HUDEP-2 (cell line): ENCODE measurements around the gene IL2RA.
"Not testable (repeated sequence)": the region's sequence is repeated elsewhere in the genome, so short reads cannot be mapped to it uniquely, and the experiment has no call there.

Experiments used
- DNase-seq, 76 experiments: peaks; one replicate each; lab custom pipeline; 2025; ENCODE audit not compliant: unreplicated experiment in 76 of 76; lab: John Stamatoyannopoulos, UW

Gene IL2RA

GRCh38 chr10:6062101-6062771 is at the start of gene IL2RA:
Gene IL2RA (minus strand): TSS chr10:6062367. CDS start chr10:6062151, 216 bp downstream.
- DNase-seq, result no peak

DNA sequence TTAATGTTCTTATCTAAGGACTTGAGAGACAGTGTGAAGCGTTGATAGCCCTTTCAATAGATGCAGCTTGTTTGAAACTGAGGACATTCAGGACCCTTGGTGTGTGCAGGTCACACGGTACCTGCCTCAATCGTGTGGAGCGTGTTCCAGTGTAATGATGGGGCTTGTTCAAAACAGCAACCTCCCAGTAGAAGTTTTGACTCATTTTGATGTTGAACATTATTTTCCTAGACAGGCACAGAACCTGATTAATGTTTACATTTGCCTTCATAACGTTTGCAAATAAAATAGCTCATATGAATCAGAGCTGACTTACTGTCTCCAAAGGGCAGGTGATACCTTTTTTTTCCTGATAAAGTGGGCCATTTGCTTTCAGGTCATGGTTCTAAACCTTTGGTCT is 48.0 kb upstream of the IL2RA start:
- no peak for DNase-seq

GRCh38 chr10:6109444-6109775 is 47.2 kb upstream of the IL2RA start:
- DNase-seq, result no peak

GRCh38 chr10:6108631-6109443 is 46.7 kb upstream of the IL2RA start:
- peak in 10 of 76 experiments; percentile 5 to 47 (median 15) for DNase-seq

- no peak for DNase-seq
These were observed 45.9 kb upstream of the IL2RA start for GRCh38 chr10:6108072-6108471.

DNA sequence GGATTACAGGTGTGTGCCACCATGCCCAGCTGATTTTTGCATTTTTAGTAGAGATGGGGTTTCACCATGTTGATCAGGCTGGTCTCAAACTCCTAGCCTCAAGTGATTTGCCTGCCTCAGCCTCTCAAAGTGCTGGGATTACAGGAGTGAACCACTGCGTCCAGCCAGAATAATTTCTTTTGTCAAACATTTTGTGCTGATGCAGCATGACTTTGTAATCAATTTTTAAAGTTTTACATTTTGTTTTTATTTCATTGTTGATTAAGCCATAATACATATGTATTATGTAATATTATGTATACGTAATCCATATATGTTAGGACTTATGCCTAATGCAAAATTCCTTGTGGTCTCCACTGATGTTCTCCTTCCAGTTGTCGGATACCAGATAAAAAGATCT is 45.4 kb upstream of the IL2RA start:
- not testable (repeated sequence) for DNase-seq

DNA sequence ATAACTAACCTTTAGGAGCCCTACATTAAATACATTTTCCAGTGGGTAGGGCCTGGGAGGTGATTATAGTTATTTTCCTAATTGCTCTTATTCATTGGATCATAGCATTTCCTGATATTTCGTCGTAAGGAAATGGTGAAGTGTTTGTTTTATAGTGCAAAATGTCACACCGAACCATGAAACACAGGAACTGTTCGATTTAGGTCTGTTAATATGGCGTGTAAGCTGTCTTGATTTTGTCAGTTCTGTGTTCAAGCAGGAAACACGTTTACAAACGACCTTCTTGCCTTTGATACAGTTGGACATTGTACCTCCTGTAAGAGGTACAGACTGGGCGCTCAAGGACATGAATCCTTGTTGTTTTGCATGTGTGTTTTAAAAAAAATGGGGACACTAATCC is 41.4 kb upstream of the IL2RA start:
- no peak for DNase-seq

- DNase-seq, result no peak
These were observed 40.0 kb upstream of the IL2RA start for GRCh38 chr10:6102128-6102527.

- no peak for DNase-seq
These were observed 39.0 kb upstream of the IL2RA start for GRCh38 chr10:6101181-6101580.

DNA sequence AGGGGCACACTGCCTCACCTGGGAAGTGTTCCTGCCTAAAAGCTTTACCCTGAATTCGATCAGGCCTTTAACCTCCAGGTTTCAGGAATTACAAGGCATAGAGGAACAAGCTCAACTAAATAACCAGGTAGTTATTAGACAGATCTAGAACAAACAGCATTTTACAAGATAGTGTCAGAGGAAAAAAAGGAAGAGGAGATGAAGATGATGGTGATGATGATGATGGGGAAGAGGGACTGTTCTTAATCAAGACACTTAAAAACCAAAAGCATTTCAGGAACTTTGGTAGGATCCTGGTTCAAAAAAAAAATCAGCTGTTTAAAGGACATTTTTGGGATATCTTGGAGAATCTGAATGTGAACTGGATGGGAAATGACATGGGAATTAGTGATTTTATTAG is 38.2 kb upstream of the IL2RA start:
- DNase-seq, result no peak

DNA sequence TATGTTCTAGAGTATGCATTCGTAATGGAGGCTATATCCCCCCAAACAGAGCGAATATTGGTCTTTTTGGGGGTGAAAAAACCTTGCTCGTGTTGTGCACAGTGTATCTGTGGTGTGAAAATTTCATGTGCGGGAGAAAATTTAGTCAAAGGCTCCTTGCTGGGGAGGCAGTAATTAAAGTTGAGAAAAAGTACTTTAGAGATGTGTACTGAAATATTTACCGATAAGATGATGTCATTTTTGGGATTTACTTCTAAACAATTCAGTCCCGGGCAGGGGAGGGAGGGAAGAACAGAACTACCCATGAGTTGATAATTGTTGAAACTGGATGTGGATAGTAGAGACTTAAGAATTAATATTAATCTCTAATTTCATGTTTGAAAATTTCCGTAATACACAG is 36.0 kb upstream of the IL2RA start:
- DNase-seq, result no peak

- no peak for DNase-seq
These were observed 34.9 kb upstream of the IL2RA start for GRCh38 chr10:6097063-6097462.

DNA sequence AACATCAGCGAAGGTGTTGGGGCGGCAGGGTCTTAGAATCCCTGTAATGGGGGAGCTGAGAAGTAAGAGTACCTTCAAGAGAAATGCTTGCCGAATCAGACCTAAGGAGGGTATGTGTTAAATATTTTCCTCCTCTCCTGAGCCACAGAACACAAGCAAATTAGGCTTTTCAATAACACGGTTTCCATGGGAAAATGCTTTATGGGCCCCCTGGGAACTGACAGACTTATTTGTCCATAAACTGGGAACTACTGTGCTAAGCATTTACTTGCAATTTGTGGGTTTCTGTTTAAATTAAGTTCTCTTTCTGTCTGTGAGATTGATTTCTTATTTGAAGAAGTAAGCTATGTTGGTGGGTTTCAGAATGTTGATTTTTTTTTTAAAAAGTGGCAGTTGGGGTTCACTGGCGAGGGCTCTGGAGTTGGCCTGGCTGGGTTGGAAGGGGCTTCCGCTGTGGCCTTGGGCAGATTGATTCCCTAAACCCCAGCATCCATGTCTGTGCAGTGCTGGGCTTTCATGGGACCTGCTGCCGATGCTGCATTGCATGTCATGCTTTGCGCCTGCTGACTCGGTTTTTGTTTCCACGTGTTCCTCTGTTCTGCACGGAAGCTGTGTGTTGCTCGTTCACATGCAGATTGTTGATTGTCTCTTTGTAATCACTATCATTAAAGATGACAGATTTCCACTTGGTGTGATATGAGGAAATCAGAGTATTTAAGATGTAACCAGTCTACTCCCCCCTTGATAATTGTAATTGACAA is 33.8 kb upstream of the IL2RA start:
- no peak for DNase-seq

DNA sequence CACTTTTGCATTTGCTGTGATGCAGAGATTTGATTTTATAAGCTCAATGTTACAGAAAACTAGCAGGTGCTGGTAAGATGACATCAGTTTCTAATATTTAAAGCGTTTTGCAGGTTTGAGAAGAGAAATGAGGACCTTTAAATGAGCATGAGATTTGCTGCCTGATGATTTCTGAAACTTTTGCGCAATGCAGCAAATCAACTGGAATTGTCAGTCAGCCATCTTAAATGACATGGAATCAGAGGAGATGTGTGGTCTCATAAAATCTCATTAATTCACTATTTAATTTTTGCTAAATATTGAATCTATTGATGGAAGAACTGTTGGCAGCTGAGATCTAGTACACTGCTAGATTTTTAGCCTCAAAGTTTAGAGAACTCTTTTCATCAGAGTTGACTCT is 30.6 kb upstream of the IL2RA start:
- DNase-seq, result no peak

GRCh38 chr10:6091630-6092029 is 29.5 kb upstream of the IL2RA start:
- DNase-seq, result peak in 7 of 76 experiments; percentile 1 to 29 (median 7)

- DNase-seq, result peak in 4 of 76 experiments; percentile 10 to 39 (median 22)
These were observed 27.4 kb upstream of the IL2RA start for GRCh38 chr10:6089334-6090219.

GRCh38 chr10:6088721-6089333 is 26.7 kb upstream of the IL2RA start, which contains the start of gene RBM17:
Gene RBM17 (plus strand): TSS chr10:6089034. CDS start chr10:6097066, 8,032 bp downstream.
- peak; percentile 23 to 98 (median 92) for DNase-seq

DNA sequence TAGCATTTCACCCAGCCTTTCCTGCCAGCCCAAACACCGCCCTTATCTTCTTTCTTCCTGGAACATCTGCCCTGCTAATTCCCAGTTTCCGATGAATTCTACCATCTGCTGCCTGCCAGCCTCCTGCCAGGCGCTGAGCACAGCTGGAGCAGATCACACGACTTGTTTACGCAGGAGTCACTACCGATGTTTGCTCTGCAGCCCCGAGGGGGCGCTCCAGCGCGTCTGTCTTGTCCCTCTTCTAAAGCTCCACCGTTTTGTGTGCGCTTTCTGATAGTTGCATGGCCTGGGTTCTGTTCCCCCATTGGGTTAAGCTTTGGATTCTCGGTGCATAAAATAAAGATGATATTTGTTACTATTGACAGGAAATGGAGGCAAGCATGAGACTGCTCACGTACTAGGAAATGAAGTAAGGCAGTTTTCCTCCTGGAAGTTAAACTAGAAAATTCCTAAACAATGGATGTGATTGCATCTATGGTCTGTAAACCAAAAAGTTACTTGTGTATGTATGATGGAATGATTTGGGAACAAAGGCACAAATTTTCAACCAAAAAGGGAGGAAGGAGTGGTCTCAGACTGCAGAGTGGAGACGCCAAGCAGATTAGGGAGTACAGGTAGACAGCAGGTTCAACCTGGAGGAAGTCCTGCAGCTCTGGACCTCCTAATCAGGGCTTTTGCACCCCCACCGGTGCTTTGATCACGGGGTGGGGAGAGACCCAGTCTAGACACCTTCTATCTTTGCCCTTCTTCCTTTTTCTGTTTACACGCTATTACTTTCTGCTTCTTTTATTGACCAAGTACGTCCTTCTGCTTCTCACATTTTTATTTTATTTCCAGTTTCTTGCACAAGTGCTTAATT is 24.4 kb upstream of the IL2RA start:
- peak in 73 of 76 experiments; percentile 10 to 83 (median 68) for DNase-seq
